ENCODE data around the gene ZNF367.

Gene ZNF367

GRCh38 chr9:96418083-96418919 lies at the start of gene ZNF367:
ZNF367 (minus strand) TSS chr9:96418370; CDS start chr9:96418032, 338 bp downstream.
- DNase-seq: peak; percentile 96

- no peak for DNase-seq
These were observed 49.6 kb upstream of the ZNF367 start for GRCh38 chr9:96467784-96468183.

- no peak for DNase-seq
These were observed 46.3 kb upstream of the ZNF367 start for GRCh38 chr9:96464426-96464825.

GRCh38 chr9:96462541-96462940 lies 44.4 kb upstream of the ZNF367 start:
- no peak for DNase-seq

GRCh38 chr9:96461336-96461735 lies 43.2 kb upstream of the ZNF367 start:
- no peak for DNase-seq

GRCh38 chr9:96460882-96461281 lies 42.7 kb upstream of the ZNF367 start:
- no peak for DNase-seq

GRCh38 chr9:96460470-96460869 lies 42.3 kb upstream of the ZNF367 start:
- DNase-seq: no peak

- no peak for DNase-seq
These were observed 41.3 kb upstream of the ZNF367 start for GRCh38 chr9:96459268-96460007.

- no peak for DNase-seq
These were observed 40.1 kb upstream of the ZNF367 start for GRCh38 chr9:96458226-96458625.

- DNase-seq: no peak
These were observed 39.1 kb upstream of the ZNF367 start for GRCh38 chr9:96457266-96457665.

GRCh38 chr9:96453625-96454024 lies 35.5 kb upstream of the ZNF367 start:
- no peak for DNase-seq

GRCh38 chr9:96450613-96451528 lies 32.7 kb upstream of the ZNF367 start:
- DNase-seq: peak; percentile 10

GRCh38 chr9:96449845-96450612 lies 31.9 kb upstream of the ZNF367 start, which contains the start of gene HABP4:
HABP4 (plus strand) TSS chr9:96450169; CDS start chr9:96450280, 111 bp downstream.
- DNase-seq: peak; percentile 91

GRCh38 chr9:96449523-96449844 lies 31.3 kb upstream of the ZNF367 start:
- no peak for DNase-seq

GRCh38 chr9:96448546-96449170 lies 30.5 kb upstream of the ZNF367 start:
- no peak for DNase-seq

GRCh38 chr9:96447406-96447805 lies 29.2 kb upstream of the ZNF367 start:
- no peak for DNase-seq

- no peak for DNase-seq
These were observed 24.3 kb upstream of the ZNF367 start for GRCh38 chr9:96442491-96442890.

GRCh38 chr9:96441798-96442445 lies 23.8 kb upstream of the ZNF367 start:
- DNase-seq: peak; percentile 13

- DNase-seq: no peak
These were observed 22.6 kb upstream of the ZNF367 start for GRCh38 chr9:96440671-96441199.

GRCh38 chr9:96437454-96437853 lies 19.3 kb upstream of the ZNF367 start:
- no peak for DNase-seq
